ENCODE measurements around the gene SIRPB2. TPM values are rescaled to one million over a fixed set of nuclear protein-coding genes. Genes with fewer than 3 reads are reported as not detected.

SIRPB2 gene
- under 1 TPM; 0.25 to 0.75 (median 0.45) TPM for polyA plus RNA-seq (ENCODE audit: insufficient read length in 4 of 4)

GRCh38 chr20:1491281-1491840 lies at the start of gene SIRPB2:
TSS of gene SIRPB2 (minus strand) at chr20:1491420. CDS start at chr20:1491359, 61 bp downstream.
- DNase-seq (ENCODE audit: low read depth in 4 of 4, low spot score in 3 of 4): no peak

- no peak for DNase-seq (ENCODE audit: low read depth in 4 of 4, low spot score in 3 of 4)
These were observed 48.7 kb upstream of the SIRPB2 start for GRCh38 chr20:1539816-1540419.

- DNase-seq (ENCODE audit: low read depth in 4 of 4, low spot score in 3 of 4): no peak
These were observed 47.4 kb upstream of the SIRPB2 start for GRCh38 chr20:1538655-1539054.

- no peak for DNase-seq (ENCODE audit: low read depth in 4 of 4, low spot score in 3 of 4)
These were observed 46.5 kb upstream of the SIRPB2 start for GRCh38 chr20:1537731-1538058.

GRCh38 chr20:1536893-1537730 lies 45.9 kb upstream of the SIRPB2 start:
- no peak for DNase-seq (ENCODE audit: low read depth in 4 of 4, low spot score in 3 of 4)

- no peak for DNase-seq (ENCODE audit: low read depth in 4 of 4, low spot score in 3 of 4)
These were observed 44.4 kb upstream of the SIRPB2 start for GRCh38 chr20:1535420-1536175.

GRCh38 chr20:1534526-1534925 lies 43.3 kb upstream of the SIRPB2 start:
- DNase-seq (ENCODE audit: low read depth in 4 of 4, low spot score in 3 of 4): no peak

GRCh38 chr20:1533059-1533458 lies 41.8 kb upstream of the SIRPB2 start:
- DNase-seq (ENCODE audit: low read depth in 4 of 4, low spot score in 3 of 4): no peak

- no peak for DNase-seq (ENCODE audit: low read depth in 4 of 4, low spot score in 3 of 4)
These were observed 37.6 kb upstream of the SIRPB2 start for GRCh38 chr20:1528811-1529210.

GRCh38 chr20:1527923-1528322 lies 36.7 kb upstream of the SIRPB2 start:
- no peak for DNase-seq (ENCODE audit: low read depth in 4 of 4, low spot score in 3 of 4)

- no peak for DNase-seq (ENCODE audit: low read depth in 4 of 4, low spot score in 3 of 4)
These were observed 35.7 kb upstream of the SIRPB2 start for GRCh38 chr20:1526896-1527295.

- no peak for DNase-seq (ENCODE audit: low read depth in 4 of 4, low spot score in 3 of 4)
These were observed 35.1 kb upstream of the SIRPB2 start for GRCh38 chr20:1526310-1526709.

GRCh38 chr20:1524004-1524403 lies 32.8 kb upstream of the SIRPB2 start:
- DNase-seq (ENCODE audit: low read depth in 4 of 4, low spot score in 3 of 4): no peak

- DNase-seq (ENCODE audit: low read depth in 4 of 4, low spot score in 3 of 4): no peak
These were observed 25.8 kb upstream of the SIRPB2 start for GRCh38 chr20:1517010-1517409.

GRCh38 chr20:1513801-1514200 lies 22.6 kb upstream of the SIRPB2 start:
- no peak for DNase-seq (ENCODE audit: low read depth in 4 of 4, low spot score in 3 of 4)

- DNase-seq (ENCODE audit: low read depth in 4 of 4, low spot score in 3 of 4): no peak
These were observed 18.0 kb upstream of the SIRPB2 start for GRCh38 chr20:1509237-1509636.

GRCh38 chr20:1508574-1508973 lies 17.4 kb upstream of the SIRPB2 start:
- no peak for DNase-seq (ENCODE audit: low read depth in 4 of 4, low spot score in 3 of 4)

GRCh38 chr20:1507276-1507675 lies 16.1 kb upstream of the SIRPB2 start:
- no peak for DNase-seq (ENCODE audit: low read depth in 4 of 4, low spot score in 3 of 4)

- DNase-seq (ENCODE audit: low read depth in 4 of 4, low spot score in 3 of 4): no peak
These were observed 14.7 kb upstream of the SIRPB2 start for GRCh38 chr20:1505871-1506270.

GRCh38 chr20:1505361-1505760 lies 14.1 kb upstream of the SIRPB2 start:
- DNase-seq (ENCODE audit: low read depth in 4 of 4, low spot score in 3 of 4): no peak

GRCh38 chr20:1503564-1504227 lies 12.5 kb upstream of the SIRPB2 start:
- DNase-seq (ENCODE audit: low read depth in 4 of 4, low spot score in 3 of 4): peak; percentile 37 to 59 (median 45)
